ENCODE results near the gene C2orf66. TPM values are rescaled to one million over a fixed set of nuclear protein-coding genes. Genes with fewer than 3 reads are reported as not detected.
A peak's percentile ranks its signal among the peaks of the same experiment; 100 is the strongest.

The C2orf66 gene
- total RNA-seq, 2 donors from 2014 or later: not detected

GRCh38 chr2:196801674-196802261 is 7.4 kb downstream of the C2orf66 start:
- H3K9me3 ChIP-seq: no peaks in the 10 kb centered on the region
- H3K4me1 ChIP-seq: peaks cover 0 to 26% of the 10 kb centered on the region in 2 donors
- no peak for TF ChIP-seq CTCF (IDR thresholded peaks at IDR 0.05)
- no peak for DNase-seq (ENCODE audit: low spot score)
- H3K4me3 ChIP-seq: no peak overlapping the region
- no peaks in the 10 kb centered on the region for H3K27me3 ChIP-seq
- H3K27ac ChIP-seq: no peak overlapping the region
- peaks cover 10% of the 10 kb centered on the region for H3K36me3 ChIP-seq

- Histone ChIP-seq H3K9me3 (no peaks in the 10 kb centered on the region), H3K27me3 (no peaks in the 10 kb centered on the region), H3K4me3 (peak overlapping the region; percentile 68 to 70), H3K4me1 (peaks cover 0 to 33% of the 10 kb centered on the region in 2 donors), H3K27ac (peak overlapping the region; percentile 76 to 84), H3K36me3 (peaks cover 33% of the 10 kb centered on the region)
- no peak for DNase-seq (ENCODE audit: low spot score)
- TF ChIP-seq CTCF (IDR thresholded peaks at IDR 0.05): no peak
Measured at GRCh38 chr2:196798980-196799379, 10.2 kb downstream of the C2orf66 start.

GRCh38 chr2:196792865-196793264 is 16.3 kb downstream of the C2orf66 start:
- TF ChIP-seq CTCF (IDR thresholded peaks at IDR 0.05): no peak
- no peak for DNase-seq (ENCODE audit: low spot score)
- Histone ChIP-seq H3K36me3 (peaks cover 79% of the 10 kb centered on the region), H3K9me3 (no peaks in the 10 kb centered on the region), H3K4me1 (peaks cover 0 to 15% of the 10 kb centered on the region in 2 donors), H3K27ac (no peak overlapping the region), H3K27me3 (no peaks in the 10 kb centered on the region), H3K4me3 (no peak overlapping the region)

GRCh38 chr2:196783431-196784094 is 25.6 kb downstream of the C2orf66 start:
- Histone ChIP-seq H3K27me3 (no peaks in the 10 kb centered on the region), H3K4me3 (no peak overlapping the region), H3K9me3 (no peaks in the 10 kb centered on the region), H3K4me1 (no peaks in the 10 kb centered on the region), H3K36me3 (peaks cover 76% of the 10 kb centered on the region), H3K27ac (no peak overlapping the region)
- TF ChIP-seq CTCF (IDR thresholded peaks at IDR 0.05): no peak
- no peak for DNase-seq (ENCODE audit: low spot score)

GRCh38 chr2:196767101-196767500 is 42.1 kb downstream of the C2orf66 start:
- no peak overlapping the region for H3K27ac ChIP-seq
- no peak for TF ChIP-seq CTCF (IDR thresholded peaks at IDR 0.05)
- H3K27me3 ChIP-seq: no peaks in the 10 kb centered on the region
- DNase-seq (ENCODE audit: low spot score): no peak
- no peak overlapping the region for H3K4me3 ChIP-seq
- peaks cover 50% of the 10 kb centered on the region for H3K36me3 ChIP-seq
- H3K4me1 ChIP-seq: no peaks in the 10 kb centered on the region
- no peaks in the 10 kb centered on the region for H3K9me3 ChIP-seq

- no peak for DNase-seq (ENCODE audit: low spot score)
- no peak overlapping the region for H3K27ac ChIP-seq
- H3K4me3 ChIP-seq: no peak overlapping the region
- TF ChIP-seq CTCF (IDR thresholded peaks at IDR 0.05): no peak
- no peaks in the 10 kb centered on the region for H3K9me3 ChIP-seq
- no peaks in the 10 kb centered on the region for H3K4me1 ChIP-seq
- H3K36me3 ChIP-seq: no peaks in the 10 kb centered on the region
- H3K27me3 ChIP-seq: no peaks in the 10 kb centered on the region
Measured at GRCh38 chr2:196759378-196759706, 49.8 kb downstream of the C2orf66 start.
